ENCODE results near the gene KIF12. TPM values are rescaled to one million over a fixed set of nuclear protein-coding genes. Genes with fewer than 3 reads are reported as not detected.

KIF12 gene
- total RNA-seq, 4 donors from 2014 or later = 0.53 to 5.3 (median 1.9) TPM

- WGBS, 2 donors = 52 to 58% methylated on average over 5 of the region's 5 CpGs
- intact Hi-C loops (cut with DNase I; ENCODE audit: low total_unique reads) = loop anchor here (5.0 kb wide), 1 partner anchor 182 kb away; no protein-coding TSS in a partner anchor
- no peak overlapping the region for H3K4me3 ChIP-seq (ENCODE audit: low read depth, poor library complexity, severe bottlenecking)
- TF ChIP-seq, protein P1, sequence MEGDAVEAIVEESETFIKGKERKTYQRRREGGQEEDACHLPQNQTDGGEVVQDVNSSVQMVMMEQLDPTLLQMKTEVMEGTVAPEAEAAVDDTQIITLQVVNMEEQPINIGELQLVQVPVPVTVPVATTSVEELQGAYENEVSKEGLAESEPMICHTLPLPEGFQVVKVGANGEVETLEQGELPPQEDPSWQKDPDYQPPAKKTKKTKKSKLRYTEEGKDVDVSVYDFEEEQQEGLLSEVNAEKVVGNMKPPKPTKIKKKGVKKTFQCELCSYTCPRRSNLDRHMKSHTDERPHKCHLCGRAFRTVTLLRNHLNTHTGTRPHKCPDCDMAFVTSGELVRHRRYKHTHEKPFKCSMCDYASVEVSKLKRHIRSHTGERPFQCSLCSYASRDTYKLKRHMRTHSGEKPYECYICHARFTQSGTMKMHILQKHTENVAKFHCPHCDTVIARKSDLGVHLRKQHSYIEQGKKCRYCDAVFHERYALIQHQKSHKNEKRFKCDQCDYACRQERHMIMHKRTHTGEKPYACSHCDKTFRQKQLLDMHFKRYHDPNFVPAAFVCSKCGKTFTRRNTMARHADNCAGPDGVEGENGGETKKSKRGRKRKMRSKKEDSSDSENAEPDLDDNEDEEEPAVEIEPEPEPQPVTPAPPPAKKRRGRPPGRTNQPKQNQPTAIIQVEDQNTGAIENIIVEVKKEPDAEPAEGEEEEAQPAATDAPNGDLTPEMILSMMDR (IDR thresholded peaks at IDR 0.05) = no peak
- no peak for TF ChIP-seq POLR2A (IDR thresholded peaks at IDR 0.05)
- DNase-seq (ENCODE audit: low spot score in 2 of 2) = no peak
Measured at GRCh38 chr9:114105236-114105635, 6.1 kb upstream of the KIF12 start.

GRCh38 chr9:114102484-114102883, 3.4 kb upstream of the KIF12 start:
- H3K4me3 ChIP-seq (ENCODE audit: low read depth, poor library complexity, severe bottlenecking) = no peak overlapping the region
- no peak for TF ChIP-seq POLR2A (IDR thresholded peaks at IDR 0.05)
- TF ChIP-seq, protein P1 (IDR thresholded peaks at IDR 0.05) = no peak
- no peak for DNase-seq (ENCODE audit: low spot score in 2 of 2)
- intact Hi-C loops (cut with DNase I; ENCODE audit: low total_unique reads) = no loop called here

GRCh38 chr9:114100536-114100935, 1.4 kb upstream of the KIF12 start:
- 88 to 91% methylated on average over 1 of the region's 1 CpG for WGBS, 2 donors

DNA sequence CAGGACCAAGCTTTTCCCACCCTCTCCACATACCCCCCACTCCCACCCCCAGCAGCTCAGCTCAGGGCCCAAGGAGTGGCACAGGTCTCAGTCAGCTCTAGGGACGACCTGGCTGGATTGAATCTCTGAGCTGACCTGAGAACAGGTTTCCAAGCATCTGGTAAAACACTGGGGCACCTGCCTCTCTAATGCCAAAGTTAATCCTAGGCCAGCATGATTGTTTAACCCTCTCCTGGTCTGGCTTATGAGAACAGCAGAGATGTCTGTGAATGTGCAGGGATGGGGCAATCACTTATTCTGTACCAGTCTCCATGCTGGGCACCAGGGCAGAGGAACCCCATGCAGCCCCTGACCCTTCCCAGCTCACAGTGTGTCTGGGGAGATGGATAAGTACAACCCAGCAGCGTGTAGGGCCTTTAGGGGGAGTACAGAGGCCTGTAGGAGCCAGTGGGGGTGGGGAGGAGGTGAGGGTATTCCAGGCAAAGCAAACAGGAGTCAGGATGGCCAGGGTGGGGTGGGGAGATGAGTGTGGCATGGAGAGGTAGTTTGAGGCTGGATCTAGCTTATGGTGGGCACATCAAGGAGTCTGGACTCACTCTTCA, 678 bp upstream of the KIF12 start:
- intact Hi-C loops (cut with DNase I; ENCODE audit: low total_unique reads) = no loop called here
- peak in 1 of 2 donors; percentile 66 for DNase-seq (ENCODE audit: low spot score in 2 of 2)
- no peak overlapping the region for H3K4me3 ChIP-seq (ENCODE audit: low read depth, poor library complexity, severe bottlenecking)
- 64 to 84% methylated on average over 2 of the region's 2 CpGs for whole genome bisulfite sequencing, 2 donors
- TF ChIP-seq, protein P1 (IDR thresholded peaks at IDR 0.05) = no peak
- TF ChIP-seq POLR2A (IDR thresholded peaks at IDR 0.05) = no peak

More at GRCh38 chr9:114100536-114100935, 1.4 kb upstream of the KIF12 start:
- intact Hi-C loops (cut with DNase I; ENCODE audit: low total_unique reads) = no loop called here
- no peak for TF ChIP-seq POLR2A (IDR thresholded peaks at IDR 0.05)
- TF ChIP-seq, protein P1 (IDR thresholded peaks at IDR 0.05) = no peak
- H3K4me3 ChIP-seq (ENCODE audit: low read depth, poor library complexity, severe bottlenecking) = no peak overlapping the region
- no peak for DNase-seq (ENCODE audit: low spot score in 2 of 2)

GRCh38 chr9:114098021-114098935, 814 bp downstream of the KIF12 start:
- peak overlapping the region; percentile 6 for H3K4me3 ChIP-seq (ENCODE audit: low read depth, poor library complexity, severe bottlenecking)
- peak in 1 of 2 donors; percentile 86 for DNase-seq (ENCODE audit: low spot score in 2 of 2)
- TF ChIP-seq POLR2A (IDR thresholded peaks at IDR 0.05) = no peak
- TF ChIP-seq, protein P1 (IDR thresholded peaks at IDR 0.05) = no peak
- intact Hi-C loops (cut with DNase I; ENCODE audit: low total_unique reads) = no loop called here
- WGBS, 2 donors = 1 to 9% methylated on average over 15 to 22 of the region's 77 CpGs

Data from lower leg skin (tissue), 4 donors.